T-cell (primary cell): Measurements from ENCODE around the gene HECTD1. TPM values are rescaled to one million over a fixed set of nuclear protein-coding genes. Genes with fewer than 3 reads are reported as not detected.

Source experiments
- ATAC-seq, 4 experiments: fragments of 200-7000 bp in 3 of 4; fragments of 150-1000 bp in 1 of 4; cut with Tn5 transposase; replicated peaks in 1 of 4; 1 replicate in 3 of 4; 2 replicates in 1 of 4; pipeline ENCODE4 v1.10.0; 2021; ENCODE audit warnings: moderate library complexity in 3 of 4, mild to moderate bottlenecking in 2 of 4, moderate number of reproducible peaks in 1 of 4
- CTCF ChIA-PET, 2 donors: fragments of 300-600 bp; sonication (Branson Sonifier 250); formaldehyde crosslinking; loops; one replicate each; lab custom pipeline; 2022; ENCODE audit warnings: antibody characterized with exemption in 2 of 2; lab: Charles Lee
- POLR2A ChIA-PET, 2 donors: fragments of 300-600 bp; sonication (Branson Sonifier 250); formaldehyde crosslinking; loops; one replicate each; lab custom pipeline; 2022; ENCODE audit warnings: antibody characterized with exemption in 2 of 2; lab: Charles Lee
- DNase-seq, 35 experiments: peaks; one replicate each; pipeline versions ENCODE4 v3.0.0 to v3.0.0-alpha.2; 2013 to 2023
- H3K27ac ChIP-seq: one replicate; pipeline ENCODE4 v1.5.1; 2013; ENCODE audit warnings: low read length
- H3K27me3 ChIP-seq, 2 experiments: replicated peaks in 1 of 2; 1 replicate in 1 of 2; 2 replicates in 1 of 2; pipeline versions ENCODE4 v1.6.1 to v1.7.0; 2013; ENCODE audit warnings: low read length in 1 of 2, mixed read lengths in 1 of 2; ENCODE audit not compliant: control insufficient read depth in 2 of 2, insufficient read depth in 2 of 2; ENCODE audit errors: extremely low read depth in 1 of 2
- H3K36me3 ChIP-seq, 2 donors: 1 replicate in 1 of 2; 2 replicates in 1 of 2; pipeline versions ENCODE4 v1.6.1 to v1.7.0; 2013; ENCODE audit warnings: low read length in 1 of 2; ENCODE audit not compliant: control insufficient read depth in 2 of 2, insufficient read depth in 1 of 2; ENCODE audit errors: extremely low read depth in 1 of 2
- H3K4me1 ChIP-seq, 2 experiments: 1 replicate in 1 of 2; 2 replicates in 1 of 2; pipeline versions ENCODE4 v1.6.1 to v1.7.0; 2013; ENCODE audit warnings: low read length in 2 of 2, mixed read lengths in 1 of 2; ENCODE audit not compliant: insufficient read depth in 2 of 2, control insufficient read depth in 1 of 2; ENCODE audit errors: extremely low read depth in 1 of 2
- H3K4me3 ChIP-seq, 2 donors: 1 replicate in 1 of 2; 2 replicates in 1 of 2; pipeline versions ENCODE4 v1.5.1 to v1.7.0; 2013; ENCODE audit warnings: mild to moderate bottlenecking in 2 of 2, low read length in 1 of 2, moderate library complexity in 1 of 2; ENCODE audit not compliant: control insufficient read depth in 1 of 2; ENCODE audit errors: extremely low read depth in 1 of 2
- H3K9me3 ChIP-seq: 2 replicates; pipeline ENCODE4 v1.7.0; 2013
- H3K27ac Mint-ChIP-seq, 2 donors: one replicate each; pipeline ENCODE4 v1.8.0; 2020 to 2021; ENCODE audit warnings: mild to moderate bottlenecking in 2 of 2, mixed read lengths in 2 of 2
- H3K27me3 Mint-ChIP-seq, 2 donors: one replicate each; pipeline ENCODE4 v1.8.0; 2021 to 2022; ENCODE audit warnings: mixed read lengths in 2 of 2
- H3K36me3 Mint-ChIP-seq: one replicate; pipeline ENCODE4 v1.8.0; 2021; ENCODE audit warnings: mixed read lengths
- H3K4me1 Mint-ChIP-seq, 3 donors: one replicate each; pipeline ENCODE4 v1.8.0; 2020 to 2022; ENCODE audit warnings: mixed read lengths in 3 of 3, mild to moderate bottlenecking in 1 of 3
- H3K4me3 Mint-ChIP-seq, 3 donors: one replicate each; pipeline ENCODE4 v1.8.0; 2020 to 2022; ENCODE audit warnings: mild to moderate bottlenecking in 3 of 3, mixed read lengths in 3 of 3, moderate library complexity in 3 of 3
- H3K9me3 Mint-ChIP-seq, 3 donors: one replicate each; pipeline ENCODE4 v1.8.0; 2020 to 2022; ENCODE audit warnings: mixed read lengths in 3 of 3
- WGBS: methylation state at CpG from one replicate; pipeline ENCODE4 v1.1.5; 2013; ENCODE audit warnings: missing lambda C conversion rate; ENCODE audit not compliant: insufficient coverage; 5-methylcytosine and 5-hydroxymethylcytosine counted together
- total RNA-seq, 35 experiments: library from RNA in 6 of 35; stranded (reverse) in 6 of 35; fragments of 120-200 nt in 1 of 35; gene quantifications; one replicate each; pipeline versions ENCODE4 v1.2.1 to v1.2.4 and lab custom pipeline; 2013 to 2026

Gene HECTD1
- total RNA-seq, 5 donors from 2014 or later (not counting 1 experiment from before 2014, with no cell fraction given) = 118 to 194 (median 132) TPM

DNA sequence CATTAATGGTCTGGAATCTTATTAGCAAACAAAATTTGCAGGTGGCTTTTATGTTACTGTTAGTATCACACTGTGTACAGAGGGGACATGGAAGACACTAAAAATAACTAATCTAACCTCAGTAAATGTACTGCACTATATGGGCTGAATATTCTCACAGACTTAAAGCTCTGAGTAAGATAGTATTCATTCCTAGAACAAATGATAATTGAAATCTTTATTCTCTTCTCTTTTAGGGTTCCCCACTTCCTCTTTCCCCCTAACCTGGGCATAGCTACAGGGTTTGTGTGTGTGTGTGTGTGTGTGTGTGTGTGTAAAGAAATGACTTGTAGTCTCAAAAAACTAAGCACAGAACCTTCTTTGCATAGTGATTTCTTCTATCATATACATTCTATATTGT lies 21.4 kb upstream of the HECTD1 start:
- Mint-ChIP-seq H3K27ac (no peak overlapping the region), H3K36me3 (no peaks in the 10 kb centered on the region), H3K4me3 (no peak overlapping the region), H3K27me3 (peaks cover 0 to 1% of the 10 kb centered on the region in 2 donors), H3K9me3 (no peaks in the 10 kb centered on the region), H3K4me1 (no peaks in the 10 kb centered on the region)
- ChIA-PET CTCF (interaction anchor here in 1 of 2 donors (1.0 to 1.4 kb wide), 2 partner anchors 12 to 21 kb away, joined by 3 read pairs; partner anchors contain the start of gene HECTD1), POLR2A (interaction anchor here in 1 of 2 donors (0.5 kb wide), 1 partner anchor 320 kb away, joined by 3 read pairs; no protein-coding TSS in a partner anchor)
- DNase-seq (no peak), ATAC-seq (no peak)
- H3K4me3 ChIP-seq = no peak overlapping the region
- H3K27me3 ChIP-seq = peaks cover 0 to 3% of the 10 kb centered on the region in 2 experiments
- H3K27ac ChIP-seq = no peak overlapping the region
- H3K4me1 ChIP-seq = no peaks in the 10 kb centered on the region
- H3K9me3 ChIP-seq = no peaks in the 10 kb centered on the region
- no peaks in the 10 kb centered on the region for H3K36me3 ChIP-seq

GRCh38 chr14:31228533-31228932 lies 20.9 kb upstream of the HECTD1 start:
- H3K27ac ChIP-seq = no peak overlapping the region
- peaks cover 0 to 3% of the 10 kb centered on the region in 2 experiments for H3K27me3 ChIP-seq
- H3K9me3 ChIP-seq = no peaks in the 10 kb centered on the region
- CTCF ChIA-PET = interaction anchor here in 1 of 2 donors (1.4 kb wide), 1 partner anchor 21 kb away, joined by 3 read pairs; the partner anchor contains the start of gene HECTD1
- H3K4me1 ChIP-seq = no peaks in the 10 kb centered on the region
- H3K36me3 ChIP-seq = no peaks in the 10 kb centered on the region
- POLR2A ChIA-PET = no interaction called here
- DNase-seq = no peak
- Mint-ChIP-seq H3K27me3 (peaks cover 0 to 1% of the 10 kb centered on the region in 2 donors), H3K4me1 (no peaks in the 10 kb centered on the region), H3K27ac (no peak overlapping the region), H3K36me3 (no peaks in the 10 kb centered on the region), H3K4me3 (no peak overlapping the region), H3K9me3 (no peaks in the 10 kb centered on the region)
- no peak for ATAC-seq
- no peak overlapping the region for H3K4me3 ChIP-seq

DNA sequence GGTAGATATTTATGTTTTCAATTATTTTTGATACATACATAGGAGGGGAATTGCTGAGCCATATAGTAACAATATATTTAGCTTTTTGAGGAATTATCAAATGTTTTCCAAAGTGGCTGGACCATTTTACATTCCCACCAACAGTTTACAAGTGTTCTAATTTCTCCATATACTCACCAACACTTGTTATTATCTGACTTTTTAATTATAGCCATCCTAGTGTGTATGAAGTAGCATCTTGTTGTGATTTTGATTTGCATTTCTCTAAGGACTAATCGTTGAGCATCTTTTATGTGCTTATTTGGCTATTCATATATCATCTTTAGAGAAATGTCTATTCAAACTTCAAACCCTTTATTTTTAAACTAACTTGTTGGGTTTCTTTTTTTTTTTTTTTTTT lies 17.2 kb upstream of the HECTD1 start:
- no peak for ATAC-seq
- no peaks in the 10 kb centered on the region for H3K4me1 Mint-ChIP-seq
- ChIA-PET CTCF (interaction anchor here in 1 of 2 donors (0.7 kb wide), 1 partner anchor 15 kb away, joined by 4 read pairs; no protein-coding TSS in a partner anchor), POLR2A (no interaction called here)
- no peak for DNase-seq
- H3K36me3 ChIP-seq = no peaks in the 10 kb centered on the region
- H3K36me3 Mint-ChIP-seq = no peaks in the 10 kb centered on the region
- H3K4me1 ChIP-seq = no peaks in the 10 kb centered on the region
- no CpG with 5 or more reads among the region's 1 CpG for WGBS
- no peaks in the 10 kb centered on the region for H3K9me3 ChIP-seq
- no peak overlapping the region for H3K4me3 Mint-ChIP-seq
- H3K27me3 ChIP-seq = peaks cover 0 to 5% of the 10 kb centered on the region in 2 experiments
- no peak overlapping the region for H3K27ac Mint-ChIP-seq
- peaks cover 0 to 1% of the 10 kb centered on the region in 2 donors for H3K27me3 Mint-ChIP-seq
- no peak overlapping the region for H3K27ac ChIP-seq
- no peak overlapping the region for H3K4me3 ChIP-seq
- no peaks in the 10 kb centered on the region for H3K9me3 Mint-ChIP-seq

DNA sequence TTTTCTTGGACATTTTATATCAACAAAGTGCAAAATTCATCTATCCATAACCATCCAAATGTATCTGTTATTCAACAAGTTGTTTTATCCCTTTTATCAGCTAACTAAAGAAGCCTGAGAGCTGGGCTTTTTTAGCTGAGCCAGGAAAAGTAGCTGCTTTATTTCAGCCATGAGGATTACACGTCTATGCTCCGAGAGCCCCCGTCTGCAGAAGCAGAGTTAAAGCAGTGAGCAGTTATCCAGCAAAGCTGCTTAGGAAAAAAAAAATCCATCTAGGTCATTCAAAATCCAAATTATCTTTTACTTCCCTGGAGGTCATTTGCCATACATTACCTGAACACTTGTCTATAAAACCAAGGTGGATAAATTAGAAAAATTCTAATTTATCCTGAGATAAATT lies 15.7 kb upstream of the HECTD1 start:
- Histone ChIP-seq H3K27ac (no peak overlapping the region), H3K9me3 (no peaks in the 10 kb centered on the region), H3K4me3 (no peak overlapping the region), H3K36me3 (no peaks in the 10 kb centered on the region), H3K27me3 (peaks cover 0 to 5% of the 10 kb centered on the region in 2 experiments), H3K4me1 (no peaks in the 10 kb centered on the region)
- POLR2A ChIA-PET = no interaction called here
- Mint-ChIP-seq H3K4me3 (no peak overlapping the region), H3K27ac (no peak overlapping the region), H3K36me3 (no peaks in the 10 kb centered on the region), H3K9me3 (no peaks in the 10 kb centered on the region), H3K4me1 (no peaks in the 10 kb centered on the region), H3K27me3 (peaks cover 0 to 1% of the 10 kb centered on the region in 2 donors)
- WGBS = no CpG with 5 or more reads among the region's 3 CpGs
- DNase-seq = no peak
- CTCF ChIA-PET = no interaction called here
- no peak for ATAC-seq

DNA sequence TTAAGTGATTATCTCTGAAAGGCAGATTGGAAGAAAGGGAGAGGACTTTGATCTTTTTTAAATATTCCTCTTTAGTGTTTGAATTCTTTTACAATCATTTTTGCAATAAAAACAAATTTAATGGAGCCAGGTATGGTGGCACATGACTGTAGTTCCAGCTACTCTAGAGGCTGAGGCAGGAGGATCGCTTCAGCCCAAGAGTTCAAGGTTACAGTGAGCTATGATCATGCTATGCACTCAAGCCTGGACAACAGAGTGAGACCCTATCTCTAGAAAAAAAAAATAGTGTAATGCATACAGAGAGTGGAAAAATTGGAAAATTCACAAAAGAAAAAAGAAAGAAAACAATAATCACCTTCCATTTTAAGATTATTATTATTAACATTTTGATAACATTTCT lies 15.2 kb upstream of the HECTD1 start:
- Mint-ChIP-seq H3K27ac (no peak overlapping the region), H3K4me3 (no peak overlapping the region), H3K27me3 (peaks cover 0 to 1% of the 10 kb centered on the region in 2 donors), H3K4me1 (no peaks in the 10 kb centered on the region), H3K9me3 (no peaks in the 10 kb centered on the region), H3K36me3 (no peaks in the 10 kb centered on the region)
- WGBS = no CpG with 5 or more reads among the region's 1 CpG
- H3K4me3 ChIP-seq = no peak overlapping the region
- CTCF ChIA-PET = no interaction called here
- no peak overlapping the region for H3K27ac ChIP-seq
- H3K9me3 ChIP-seq = no peaks in the 10 kb centered on the region
- no peak for ATAC-seq
- H3K36me3 ChIP-seq = no peaks in the 10 kb centered on the region
- peaks cover 0 to 5% of the 10 kb centered on the region in 2 experiments for H3K27me3 ChIP-seq
- POLR2A ChIA-PET = no interaction called here
- no peak for DNase-seq
- no peaks in the 10 kb centered on the region for H3K4me1 ChIP-seq

- ChIA-PET CTCF (no interaction called here), POLR2A (no interaction called here)
- no peaks in the 10 kb centered on the region for H3K9me3 Mint-ChIP-seq
- DNase-seq (no peak), ATAC-seq (no peak)
- H3K27me3 Mint-ChIP-seq = peaks cover 0 to under 1% of the 10 kb centered on the region in 2 donors
- no CpG with 5 or more reads among the region's 2 CpGs for WGBS
- no peak overlapping the region for H3K4me3 Mint-ChIP-seq
- no peaks in the 10 kb centered on the region for H3K36me3 Mint-ChIP-seq
- Histone ChIP-seq H3K36me3 (no peaks in the 10 kb centered on the region), H3K9me3 (no peaks in the 10 kb centered on the region), H3K27me3 (peaks cover 0 to 2% of the 10 kb centered on the region in 2 experiments), H3K4me1 (no peaks in the 10 kb centered on the region), H3K27ac (no peak overlapping the region), H3K4me3 (no peak overlapping the region)
- H3K4me1 Mint-ChIP-seq = no peaks in the 10 kb centered on the region
- no peak overlapping the region for H3K27ac Mint-ChIP-seq
Observed at GRCh38 chr14:31221266-31221665, 13.7 kb upstream of the HECTD1 start.

DNA sequence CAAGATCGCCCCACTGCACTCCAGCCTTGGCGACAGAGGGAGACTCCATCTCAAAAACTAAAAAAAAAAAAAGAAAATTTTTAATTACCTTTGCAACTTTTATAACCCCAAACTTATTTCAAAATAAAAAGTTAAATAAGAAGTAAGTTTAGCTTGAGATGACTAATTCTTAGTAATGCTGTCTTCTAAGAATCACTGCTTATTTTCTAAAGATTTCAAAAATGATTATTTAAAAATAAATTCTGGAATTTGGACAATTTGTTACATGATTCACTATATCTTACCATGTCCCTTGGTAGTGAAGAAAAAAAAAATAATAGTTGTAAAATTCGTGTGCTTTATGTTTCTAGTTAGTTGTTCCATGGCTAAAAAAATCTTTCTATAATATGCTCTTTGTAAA lies 11.6 kb upstream of the HECTD1 start:
- DNase-seq (no peak), ATAC-seq (no peak)
- Mint-ChIP-seq H3K9me3 (no peaks in the 10 kb centered on the region), H3K36me3 (no peaks in the 10 kb centered on the region), H3K27ac (no peak overlapping the region), H3K4me1 (no peaks in the 10 kb centered on the region), H3K27me3 (no peaks in the 10 kb centered on the region), H3K4me3 (no peak overlapping the region)
- Histone ChIP-seq H3K9me3 (no peaks in the 10 kb centered on the region), H3K4me1 (no peaks in the 10 kb centered on the region), H3K27me3 (peaks cover 0 to 2% of the 10 kb centered on the region in 2 experiments), H3K27ac (no peak overlapping the region), H3K36me3 (no peaks in the 10 kb centered on the region), H3K4me3 (no peak overlapping the region)
- ChIA-PET POLR2A (no interaction called here), CTCF (interaction anchor here in 1 of 2 donors (0.6 kb wide), 1 partner anchor 10 kb away, joined by 3 read pairs; no protein-coding TSS in a partner anchor)
- no CpG with 5 or more reads among the region's 3 CpGs for WGBS
